Measurements from ENCODE around the gene IFNG. TPM values are rescaled to one million over a fixed set of nuclear protein-coding genes. Genes with fewer than 3 reads are reported as not detected.

The IFNG gene
- total RNA-seq, 1 donor from 2014 or later, result not detected

DNA sequence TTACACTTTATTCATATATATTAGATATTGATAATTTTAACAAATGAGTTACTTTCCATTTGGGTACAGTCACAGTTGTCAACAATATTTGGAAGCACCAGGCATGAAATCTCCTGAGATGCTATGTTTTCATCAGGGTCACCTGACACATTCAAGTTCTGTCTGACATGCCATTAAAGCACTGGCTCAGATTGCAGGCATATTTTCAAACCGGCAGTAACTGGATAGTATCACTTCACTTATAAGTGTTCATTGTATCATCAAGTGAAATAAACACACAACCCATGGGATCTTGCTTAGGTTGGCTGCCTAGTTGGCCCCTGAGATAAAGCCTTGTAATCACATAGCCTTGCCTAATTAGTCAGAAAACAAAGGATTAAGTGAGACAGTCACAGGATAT lies 4.8 kb downstream of the IFNG start:
- H3K27ac Mint-ChIP-seq, result no peak overlapping the region
- no peak for DNase-seq (ENCODE audit: low spot score, unreplicated experiment)
- no peaks in the 10 kb centered on the region for H3K36me3 Mint-ChIP-seq (ENCODE audit: insufficient read depth)
- H3K4me3 Mint-ChIP-seq (ENCODE audit: low read depth), result no peak overlapping the region
- H3K4me1 Mint-ChIP-seq (ENCODE audit: low read depth), result no peaks in the 10 kb centered on the region
- no peaks in the 10 kb centered on the region for H3K27me3 Mint-ChIP-seq
- no peaks in the 10 kb centered on the region for H3K9me3 Mint-ChIP-seq (ENCODE audit: low read depth)
- TF ChIP-seq CTCF (IDR thresholded peaks at IDR 0.05; ENCODE audit: unreplicated experiment), result no peak

GRCh38 chr12:68148261-68148951 lies 11.1 kb downstream of the IFNG start:
- Mint-ChIP-seq H3K4me1 (ENCODE audit: low read depth) (peaks cover 2% of the 10 kb centered on the region), H3K9me3 (ENCODE audit: low read depth) (no peaks in the 10 kb centered on the region), H3K27ac (peak overlapping the region; percentile 4), H3K4me3 (ENCODE audit: low read depth) (no peak overlapping the region), H3K27me3 (peaks cover 5% of the 10 kb centered on the region), H3K36me3 (ENCODE audit: insufficient read depth) (no peaks in the 10 kb centered on the region)
- no peak for DNase-seq (ENCODE audit: low spot score, unreplicated experiment)
- no peak for TF ChIP-seq CTCF (IDR thresholded peaks at IDR 0.05; ENCODE audit: unreplicated experiment)

DNA sequence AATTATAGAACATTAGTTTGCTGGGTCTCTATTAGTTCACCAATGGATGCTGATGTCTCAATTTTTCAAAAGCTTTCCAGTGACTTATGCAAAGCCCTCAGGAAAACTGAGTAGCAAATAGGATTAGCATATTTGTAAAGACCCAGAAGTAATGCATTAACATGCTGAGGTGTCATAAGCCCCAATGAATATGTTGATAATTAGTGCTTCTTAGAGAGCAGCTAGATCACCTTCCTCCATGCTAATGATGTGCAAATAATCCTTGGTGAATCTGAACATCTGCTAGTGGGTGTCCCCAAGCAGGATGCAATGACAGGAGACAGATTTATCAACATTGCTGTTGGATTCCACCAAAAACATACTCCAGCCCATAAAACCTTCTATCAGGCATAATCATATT lies 19.0 kb downstream of the IFNG start:
- H3K27ac Mint-ChIP-seq, result no peak overlapping the region
- DNase-seq (ENCODE audit: low spot score, unreplicated experiment), result no peak
- H3K27me3 Mint-ChIP-seq, result no peaks in the 10 kb centered on the region
- no peaks in the 10 kb centered on the region for H3K9me3 Mint-ChIP-seq (ENCODE audit: low read depth)
- H3K4me3 Mint-ChIP-seq (ENCODE audit: low read depth), result no peak overlapping the region
- TF ChIP-seq CTCF (IDR thresholded peaks at IDR 0.05; ENCODE audit: unreplicated experiment), result no peak
- no peaks in the 10 kb centered on the region for H3K4me1 Mint-ChIP-seq (ENCODE audit: low read depth)
- no peaks in the 10 kb centered on the region for H3K36me3 Mint-ChIP-seq (ENCODE audit: insufficient read depth)

DNA sequence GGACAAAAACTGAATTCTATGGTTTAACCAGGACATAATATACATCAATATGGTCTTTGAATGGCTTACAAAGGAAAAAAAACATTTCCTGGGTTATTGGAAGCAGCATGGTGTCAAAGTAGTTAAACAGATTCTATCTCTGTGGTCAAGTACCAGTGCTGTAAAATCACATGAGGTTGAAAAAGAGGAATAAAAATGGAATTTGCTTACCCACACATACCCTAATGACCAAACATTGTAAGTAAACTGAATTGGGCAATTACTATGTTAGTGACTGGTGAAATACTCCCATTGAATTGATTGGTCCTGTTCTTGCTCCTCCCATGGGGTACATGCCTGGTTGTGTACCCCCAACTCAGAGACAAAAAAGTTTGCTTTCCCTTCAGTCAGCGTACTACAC lies 19.6 kb downstream of the IFNG start:
- no peak for DNase-seq (ENCODE audit: low spot score, unreplicated experiment)
- Mint-ChIP-seq H3K27ac (no peak overlapping the region), H3K27me3 (no peaks in the 10 kb centered on the region), H3K4me1 (ENCODE audit: low read depth) (no peaks in the 10 kb centered on the region), H3K9me3 (ENCODE audit: low read depth) (no peaks in the 10 kb centered on the region), H3K36me3 (ENCODE audit: insufficient read depth) (no peaks in the 10 kb centered on the region), H3K4me3 (ENCODE audit: low read depth) (no peak overlapping the region)
- no peak for TF ChIP-seq CTCF (IDR thresholded peaks at IDR 0.05; ENCODE audit: unreplicated experiment)

GRCh38 chr12:68139001-68139400 lies 20.5 kb downstream of the IFNG start:
- H3K27me3 Mint-ChIP-seq, result no peaks in the 10 kb centered on the region
- H3K4me3 Mint-ChIP-seq (ENCODE audit: low read depth), result no peak overlapping the region
- no peaks in the 10 kb centered on the region for H3K9me3 Mint-ChIP-seq (ENCODE audit: low read depth)

More at GRCh38 chr12:68139001-68139400, 20.5 kb downstream of the IFNG start:
- no peak for DNase-seq (ENCODE audit: low spot score, unreplicated experiment)
- TF ChIP-seq CTCF (IDR thresholded peaks at IDR 0.05; ENCODE audit: unreplicated experiment), result no peak
- no peaks in the 10 kb centered on the region for H3K4me1 Mint-ChIP-seq (ENCODE audit: low read depth)
- no peak overlapping the region for H3K27ac Mint-ChIP-seq
- H3K36me3 Mint-ChIP-seq (ENCODE audit: insufficient read depth), result no peaks in the 10 kb centered on the region

Data from progenitor cell of endocrine pancreas (in vitro differentiated cells).